ENCODE results near the gene DCLK1. TPM values are rescaled to one million over a fixed set of nuclear protein-coding genes. Genes with fewer than 3 reads are reported as not detected.

Gene DCLK1
- total and polyA plus RNA-seq, 10 of the 15 experiments (the other 5 are each of a cell fraction or from before 2014, with no cell fraction given): not detected

GRCh38 chr13:36142735-36143134 is 11.6 kb upstream of the DCLK1 start:
- SMC1A ChIA-PET (ENCODE audit: uncharacterized antibody, unreplicated experiment): no interaction called here
- RAD21 ChIA-PET (ENCODE audit: unreplicated experiment): no interaction called here
- FAIRE-seq (no peak), ATAC-seq (no peak), DNase-seq (ENCODE audit: low read depth, low spot score) (no peak)
- Histone ChIP-seq H3K4me3 (no peak overlapping the region), H4K20me1 (ENCODE audit: control insufficient read depth, insufficient read depth) (no peaks in the 10 kb centered on the region), H3K27me3 (replicated peaks in 1 of 2; ENCODE audit: control insufficient read depth in 2 of 2, insufficient read depth in 2 of 2, low read length in 1 of 2) (no peaks in the 10 kb centered on the region), H3K27ac (ENCODE audit: control insufficient read depth, insufficient read depth) (no peak overlapping the region), H3K4me2 (ENCODE audit: control insufficient read depth, insufficient read depth) (no peak overlapping the region), H3K4me1 (ENCODE audit: control insufficient read depth, insufficient read depth, low read length) (no peaks in the 10 kb centered on the region), H3K9ac (ENCODE audit: control insufficient read depth, insufficient read depth, low read length) (no peak overlapping the region), H3K9me3 (replicated peaks; ENCODE audit: control insufficient read depth, insufficient read depth, low read length) (no peaks in the 10 kb centered on the region), H3K36me3 (ENCODE audit: control insufficient read depth in 2 of 2, insufficient read depth in 2 of 2, low read length in 1 of 2) (no peaks in the 10 kb centered on the region), H3K79me2 (ENCODE audit: control insufficient read depth, insufficient read depth, low read length) (no peaks in the 10 kb centered on the region), H2AFZ (ENCODE audit: control insufficient read depth, low read depth, low read length) (no peak overlapping the region)
- POLR2A ChIA-PET: no interaction called here
- no peak for TF ChIP-seq STAT1 (conservative IDR thresholded peaks at IDR 0.05)
- no peak for TF ChIP-seq NFIC (IDR thresholded peaks at IDR 0.05; ENCODE audit: low read depth, low read length)
- TF ChIP-seq PAX8 (IDR thresholded peaks at IDR 0.05): no peak
- CTCF ChIA-PET: no interaction called here
- in situ Hi-C loops (cut with MboI): no loop called here
- BruUV-seq (replicated peaks): no TSS peak
- intact Hi-C loops (cut with micrococcal nuclease; ENCODE audit: unreplicated experiment): no loop called here

DNA sequence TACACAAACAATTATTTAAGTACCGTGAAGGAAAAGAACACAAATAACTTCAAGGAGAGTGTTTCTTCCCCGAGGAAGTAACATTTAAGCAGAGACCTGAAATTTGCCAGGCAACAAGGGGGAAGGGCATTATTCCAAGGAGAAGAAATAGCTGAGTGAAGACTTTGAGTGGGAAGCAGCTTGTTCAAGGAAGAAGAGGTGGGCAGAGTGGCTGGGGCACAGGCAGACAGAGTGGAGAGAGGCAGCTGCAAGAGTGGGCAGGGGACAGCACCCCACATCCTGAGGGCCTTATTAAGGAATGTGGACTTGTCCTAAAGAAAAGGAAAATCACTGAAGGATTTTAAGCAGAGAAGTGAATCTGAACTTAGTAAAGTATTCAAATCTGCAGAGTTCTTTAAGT is 4.7 kb upstream of the DCLK1 start:
- Histone ChIP-seq H3K36me3 (ENCODE audit: control insufficient read depth in 2 of 2, insufficient read depth in 2 of 2, low read length in 1 of 2) (no peaks in the 10 kb centered on the region), H3K27me3 (replicated peaks in 1 of 2; ENCODE audit: control insufficient read depth in 2 of 2, insufficient read depth in 2 of 2, low read length in 1 of 2) (peaks cover 0 to 3% of the 10 kb centered on the region in 2 experiments; a peak in 1 of 4 replicates), H3K79me2 (ENCODE audit: control insufficient read depth, insufficient read depth, low read length) (no peaks in the 10 kb centered on the region), H3K4me2 (ENCODE audit: control insufficient read depth, insufficient read depth) (no peak overlapping the region), H4K20me1 (ENCODE audit: control insufficient read depth, insufficient read depth) (no peaks in the 10 kb centered on the region), H3K9me3 (replicated peaks; ENCODE audit: control insufficient read depth, insufficient read depth, low read length) (no peaks in the 10 kb centered on the region), H2AFZ (ENCODE audit: control insufficient read depth, low read depth, low read length) (no peak overlapping the region), H3K4me1 (ENCODE audit: control insufficient read depth, insufficient read depth, low read length) (no peaks in the 10 kb centered on the region), H3K4me3 (no peak overlapping the region), H3K9ac (ENCODE audit: control insufficient read depth, insufficient read depth, low read length) (no peak overlapping the region), H3K27ac (ENCODE audit: control insufficient read depth, insufficient read depth) (no peak overlapping the region)
- in situ Hi-C loops (cut with MboI): no loop called here
- no TSS peak for BruUV-seq (replicated peaks)
- intact Hi-C loops (cut with micrococcal nuclease; ENCODE audit: unreplicated experiment): no loop called here
- RAD21 ChIA-PET (ENCODE audit: unreplicated experiment): no interaction called here
- CTCF ChIA-PET: no interaction called here
- WGBS (ENCODE audit: insufficient coverage, insufficient replicate concordance, low lambda C conversion rate, missing lambda C conversion rate): 29% methylated on average over 2 of the region's 2 CpGs
- ATAC-seq: no peak
- POLR2A ChIA-PET: no interaction called here
- no peak for TF ChIP-seq SP1 (IDR thresholded peaks at IDR 0.05; ENCODE audit: low read depth, low read length)
- TF ChIP-seq EGR1 (IDR thresholded peaks at IDR 0.05; ENCODE audit: borderline replicate concordance in 1 of 2, low read depth in 2 of 2, low read length in 2 of 2): no peak
- no peak for TF ChIP-seq HDAC2 (IDR thresholded peaks at IDR 0.05)
- no peak for TF ChIP-seq WRNIP1 (IDR thresholded peaks at IDR 0.05; ENCODE audit: borderline replicate concordance, low read depth, low read length)
- no peak for TF ChIP-seq BRCA1 (IDR thresholded peaks at IDR 0.05; ENCODE audit: low read depth, low read length)
- TF ChIP-seq BMI1 (IDR thresholded peaks at IDR 0.05; ENCODE audit: borderline replicate concordance): no peak
- TF ChIP-seq, protein P1, sequence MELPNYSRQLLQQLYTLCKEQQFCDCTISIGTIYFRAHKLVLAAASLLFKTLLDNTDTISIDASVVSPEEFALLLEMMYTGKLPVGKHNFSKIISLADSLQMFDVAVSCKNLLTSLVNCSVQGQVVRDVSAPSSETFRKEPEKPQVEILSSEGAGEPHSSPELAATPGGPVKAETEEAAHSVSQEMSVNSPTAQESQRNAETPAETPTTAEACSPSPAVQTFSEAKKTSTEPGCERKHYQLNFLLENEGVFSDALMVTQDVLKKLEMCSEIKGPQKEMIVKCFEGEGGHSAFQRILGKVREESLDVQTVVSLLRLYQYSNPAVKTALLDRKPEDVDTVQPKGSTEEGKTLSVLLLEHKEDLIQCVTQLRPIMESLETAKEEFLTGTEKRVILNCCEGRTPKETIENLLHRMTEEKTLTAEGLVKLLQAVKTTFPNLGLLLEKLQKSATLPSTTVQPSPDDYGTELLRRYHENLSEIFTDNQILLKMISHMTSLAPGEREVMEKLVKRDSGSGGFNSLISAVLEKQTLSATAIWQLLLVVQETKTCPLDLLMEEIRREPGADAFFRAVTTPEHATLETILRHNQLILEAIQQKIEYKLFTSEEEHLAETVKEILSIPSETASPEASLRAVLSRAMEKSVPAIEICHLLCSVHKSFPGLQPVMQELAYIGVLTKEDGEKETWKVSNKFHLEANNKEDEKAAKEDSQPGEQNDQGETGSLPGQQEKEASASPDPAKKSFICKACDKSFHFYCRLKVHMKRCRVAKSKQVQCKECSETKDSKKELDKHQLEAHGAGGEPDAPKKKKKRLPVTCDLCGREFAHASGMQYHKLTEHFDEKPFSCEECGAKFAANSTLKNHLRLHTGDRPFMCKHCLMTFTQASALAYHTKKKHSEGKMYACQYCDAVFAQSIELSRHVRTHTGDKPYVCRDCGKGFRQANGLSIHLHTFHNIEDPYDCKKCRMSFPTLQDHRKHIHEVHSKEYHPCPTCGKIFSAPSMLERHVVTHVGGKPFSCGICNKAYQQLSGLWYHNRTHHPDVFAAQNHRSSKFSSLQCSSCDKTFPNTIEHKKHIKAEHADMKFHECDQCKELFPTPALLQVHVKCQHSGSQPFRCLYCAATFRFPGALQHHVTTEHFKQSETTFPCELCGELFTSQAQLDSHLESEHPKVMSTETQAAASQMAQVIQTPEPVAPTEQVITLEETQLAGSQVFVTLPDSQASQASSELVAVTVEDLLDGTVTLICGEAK (IDR thresholded peaks at IDR 0.05; ENCODE audit: borderline replicate concordance): no peak
- TF ChIP-seq FOXK2 (IDR thresholded peaks at IDR 0.05): no peak
- TF ChIP-seq IRF4 (IDR thresholded peaks at IDR 0.05; ENCODE audit: low read depth, low read length): no peak
- SMC1A ChIA-PET (ENCODE audit: uncharacterized antibody, unreplicated experiment): no interaction called here
- DNase-seq (ENCODE audit: low read depth, low spot score): no peak
- FAIRE-seq: no peak
